PC-9 (cell line): ENCODE measurements around the gene SURF4. TPM values are rescaled to one million over a fixed set of nuclear protein-coding genes. Genes with fewer than 3 reads are reported as not detected.

Source experiments
- BruUV-seq: library from RNA; stranded (reverse); fragments of 400-500 nt; replicated peaks from 2 replicates; lab custom pipeline; 2021; lab: Mats Ljungman, UMichigan
- CTCF ChIA-PET: fragments of 300-600 bp; sonication (Branson Sonifier 250); formaldehyde crosslinking; loops from one replicate; lab custom pipeline; 2022; ENCODE audit warnings: antibody characterized with exemption; lab: Charles Lee
- POLR2A ChIA-PET: fragments of 300-600 bp; sonication (Branson Sonifier 250); formaldehyde crosslinking; loops from one replicate; lab custom pipeline; 2022; ENCODE audit warnings: antibody characterized with exemption; ENCODE audit not compliant: unreplicated experiment; lab: Charles Lee
- DNase-seq, 2 experiments: peaks; one replicate each; pipeline versions ENCODE4 v3.0.0 to v3.0.0-alpha.2; 2015 to 2022; ENCODE audit warnings: mixed read lengths in 1 of 2
- H2AFZ ChIP-seq: fragments of 200-600 bp; sonication (generic); 2 replicates; pipeline ENCODE4 v1.8.1; 2017; ENCODE audit warnings: antibody characterized with exemption
- H3F3A ChIP-seq: fragments of 200-600 bp; sonication (generic); 2 replicates; pipeline ENCODE4 v1.8.1; 2017; ENCODE audit warnings: antibody characterized with exemption, mild to moderate bottlenecking, low read depth; ENCODE audit not compliant: insufficient read depth
- H3K27ac ChIP-seq: fragments of 200-600 bp; sonication (generic); 2 replicates; pipeline ENCODE4 v1.6.1; 2016; ENCODE audit warnings: mixed run types
- H3K27me3 ChIP-seq: fragments of 200-600 bp; sonication (generic); 2 replicates; pipeline ENCODE4 v1.6.1; 2016; ENCODE audit warnings: low read depth, mixed run types; ENCODE audit not compliant: insufficient read depth
- H3K36me3 ChIP-seq: fragments of 200-600 bp; sonication (generic); 2 replicates; pipeline ENCODE4 v1.6.1; 2016; ENCODE audit warnings: low read depth, mixed run types
- H3K4me1 ChIP-seq: fragments of 200-600 bp; sonication (generic); replicated peaks from 2 replicates; pipeline ENCODE4 v1.6.1; 2016; ENCODE audit warnings: mixed run types; ENCODE audit not compliant: insufficient read depth
- H3K4me2 ChIP-seq: fragments of 200-600 bp; sonication (generic); 2 replicates; pipeline ENCODE4 v1.6.1; 2017; ENCODE audit warnings: mixed run types
- H3K4me3 ChIP-seq: fragments of 200-600 bp; sonication (generic); 2 replicates; pipeline ENCODE4 v1.6.1; 2016; ENCODE audit warnings: mixed run types
- H3K79me2 ChIP-seq: fragments of 200-600 bp; sonication (generic); 2 replicates; pipeline ENCODE4 v1.6.1; 2017; ENCODE audit warnings: low read depth, mixed run types
- H3K9me2 ChIP-seq: fragments of 200-600 bp; sonication (generic); 2 replicates; pipeline ENCODE4 v1.8.1; 2017; ENCODE audit warnings: mild to moderate bottlenecking; ENCODE audit not compliant: insufficient read depth
- H3K9me3 ChIP-seq: fragments of 200-600 bp; sonication (generic); 2 replicates; pipeline ENCODE4 v1.8.1; 2016; ENCODE audit warnings: low read depth; ENCODE audit not compliant: insufficient read depth
- H4K20me1 ChIP-seq: fragments of 200-600 bp; sonication (generic); 2 replicates; pipeline ENCODE4 v1.8.1; 2017; ENCODE audit not compliant: insufficient read depth
- EZH2 ChIP-seq: fragments of 200-600 bp; sonication (generic); IDR thresholded peaks from 2 replicates; pipeline ENCODE4 v1.8.0; 2017; ENCODE audit warnings: antibody characterized with exemption, low read depth
- intact Hi-C: fragments of 100-400 bp; cut with micrococcal nuclease; formaldehyde crosslinking; loops from one replicate; pipeline ENCODE4 v1.10.0; 2022; ENCODE audit not compliant: unreplicated experiment
- total RNA-seq: library from RNA; stranded (reverse); gene quantifications from 2 replicates; pipeline ENCODE4 v1.2.3, GENCODE V29; 2021
- TF ChIP-seq, protein P1 (sequence below): fragments of 200-600 bp; sonication (generic); conservative IDR thresholded peaks from 2 replicates; pipeline ENCODE4 v1.6.1; 2017; ENCODE audit warnings: mixed run types, antibody characterized with exemption, mild to moderate bottlenecking, moderate library complexity

Gene SURF4
- total RNA-seq, 1 experiment from 2014 or later, result 199 TPM

GRCh38 chr9:133386338-133386737 is 10.5 kb upstream of the SURF4 start:
- CTCF ChIA-PET, result interaction anchor here (0.5 kb wide), 1 partner anchor 13 kb away, joined by 3 read pairs; no protein-coding TSS in a partner anchor
- no TSS peak for BruUV-seq
- intact Hi-C loops, result no loop called here

DNA sequence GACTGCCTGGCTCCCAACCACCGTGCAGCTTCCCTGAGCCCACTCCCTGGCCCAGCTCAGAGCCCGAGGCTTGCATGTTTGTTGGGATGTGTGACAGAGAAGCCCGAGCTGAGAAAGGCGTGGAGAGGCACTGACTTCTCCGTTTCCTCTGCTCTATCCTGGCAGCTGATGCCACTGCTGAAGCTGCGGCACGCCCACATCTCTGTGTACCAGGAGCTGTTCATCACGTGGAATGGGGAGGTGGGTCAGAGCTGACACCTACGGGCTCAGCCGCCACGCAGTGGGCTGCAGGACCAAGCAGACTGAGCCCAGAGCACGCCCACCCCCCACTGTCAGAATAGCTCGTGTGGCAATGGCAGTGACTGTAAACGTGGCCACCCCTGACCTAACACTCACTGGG is 9.6 kb upstream of the SURF4 start:
- no peaks in the 10 kb centered on the region for H3K36me3 ChIP-seq
- peaks cover 12% of the 10 kb centered on the region; the same call in 1 of the 2 replicates for H3K27me3 ChIP-seq
- TF ChIP-seq, protein P1, sequence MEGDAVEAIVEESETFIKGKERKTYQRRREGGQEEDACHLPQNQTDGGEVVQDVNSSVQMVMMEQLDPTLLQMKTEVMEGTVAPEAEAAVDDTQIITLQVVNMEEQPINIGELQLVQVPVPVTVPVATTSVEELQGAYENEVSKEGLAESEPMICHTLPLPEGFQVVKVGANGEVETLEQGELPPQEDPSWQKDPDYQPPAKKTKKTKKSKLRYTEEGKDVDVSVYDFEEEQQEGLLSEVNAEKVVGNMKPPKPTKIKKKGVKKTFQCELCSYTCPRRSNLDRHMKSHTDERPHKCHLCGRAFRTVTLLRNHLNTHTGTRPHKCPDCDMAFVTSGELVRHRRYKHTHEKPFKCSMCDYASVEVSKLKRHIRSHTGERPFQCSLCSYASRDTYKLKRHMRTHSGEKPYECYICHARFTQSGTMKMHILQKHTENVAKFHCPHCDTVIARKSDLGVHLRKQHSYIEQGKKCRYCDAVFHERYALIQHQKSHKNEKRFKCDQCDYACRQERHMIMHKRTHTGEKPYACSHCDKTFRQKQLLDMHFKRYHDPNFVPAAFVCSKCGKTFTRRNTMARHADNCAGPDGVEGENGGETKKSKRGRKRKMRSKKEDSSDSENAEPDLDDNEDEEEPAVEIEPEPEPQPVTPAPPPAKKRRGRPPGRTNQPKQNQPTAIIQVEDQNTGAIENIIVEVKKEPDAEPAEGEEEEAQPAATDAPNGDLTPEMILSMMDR, result no peak
- no peak for TF ChIP-seq EZH2
- H3K4me1 ChIP-seq, result no peaks in the 10 kb centered on the region
- H3K27ac ChIP-seq, result no peak overlapping the region
- no peaks in the 10 kb centered on the region for H4K20me1 ChIP-seq
- ChIA-PET POLR2A (no interaction called here), CTCF (no interaction called here)
- no peaks in the 10 kb centered on the region for H3F3A ChIP-seq
- H3K9me3 ChIP-seq, result no peaks in the 10 kb centered on the region
- BruUV-seq, result no TSS peak
- H2AFZ ChIP-seq, result no peak overlapping the region
- DNase-seq, result no peak
- no peaks in the 10 kb centered on the region for H3K9me2 ChIP-seq
- no peak overlapping the region for H3K4me3 ChIP-seq
- no peak overlapping the region for H3K4me2 ChIP-seq
- intact Hi-C loops, result no loop called here
- H3K79me2 ChIP-seq, result no peaks in the 10 kb centered on the region

More at GRCh38 chr9:133386338-133386737, 10.5 kb upstream of the SURF4 start:
- no peak overlapping the region for H3K4me2 ChIP-seq
- H3K79me2 ChIP-seq, result no peaks in the 10 kb centered on the region
- no peaks in the 10 kb centered on the region for H3K36me3 ChIP-seq
- no peaks in the 10 kb centered on the region for H3K9me2 ChIP-seq
- TF ChIP-seq, protein P1, result no peak
- no peak for TF ChIP-seq EZH2
- POLR2A ChIA-PET, result interaction anchor here (0.6 kb wide), 1 partner anchor 35 kb away, joined by 3 read pairs; no protein-coding TSS in a partner anchor
- no peaks in the 10 kb centered on the region for H4K20me1 ChIP-seq
- no peaks in the 10 kb centered on the region for H3F3A ChIP-seq
- H3K4me1 ChIP-seq, result no peaks in the 10 kb centered on the region
- H3K4me3 ChIP-seq, result no peak overlapping the region
- H3K9me3 ChIP-seq, result no peaks in the 10 kb centered on the region
- peaks cover 15% of the 10 kb centered on the region; the same call in 1 of the 2 replicates for H3K27me3 ChIP-seq
- no peak overlapping the region for H2AFZ ChIP-seq
- no peak for DNase-seq
- no peak overlapping the region for H3K27ac ChIP-seq

- Histone ChIP-seq H3K27me3 (peaks cover 8% of the 10 kb centered on the region; the same call in 1 of the 2 replicates), H3K4me1 (no peaks in the 10 kb centered on the region), H3K4me3 (no peak overlapping the region), H3F3A (no peaks in the 10 kb centered on the region), H3K36me3 (no peaks in the 10 kb centered on the region), H2AFZ (no peak overlapping the region), H3K9me3 (no peaks in the 10 kb centered on the region), H3K79me2 (no peaks in the 10 kb centered on the region), H4K20me1 (no peaks in the 10 kb centered on the region), H3K4me2 (no peak overlapping the region), H3K27ac (no peak overlapping the region), H3K9me2 (no peaks in the 10 kb centered on the region)
- TF ChIP-seq EZH2, result no peak
- TF ChIP-seq, protein P1, result no peak
- intact Hi-C loops, result no loop called here
- ChIA-PET POLR2A (no interaction called here), CTCF (interaction anchor here (0.6 kb wide), 1 partner anchor 226 kb away, joined by 6 read pairs; no protein-coding TSS in a partner anchor)
- no TSS peak for BruUV-seq
- no peak for DNase-seq
Measured at GRCh38 chr9:133384736-133385321, 9.0 kb upstream of the SURF4 start.
